ENCODE data around the gene ASAP2.

GRCh38 chr2:9238591-9239326, 32.1 kb downstream of the ASAP2 start:
- TF ChIP-seq CTCF (IDR thresholded peaks at IDR 0.05) (no peak), POLR2AphosphoS5 (IDR thresholded peaks at IDR 0.05) (no peak)

All from suprapubic skin (tissue), 3 donors.